ENCODE results near the gene KCNK1. TPM values are rescaled to one million over a fixed set of nuclear protein-coding genes. Genes with fewer than 3 reads are reported as not detected.

KCNK1 gene
- polyA plus RNA-seq, 1 donor from 2014 or later: 1.8 TPM

GRCh38 chr1:233627823-233628222, 13.9 kb downstream of the KCNK1 start:
- H3K79me2 ChIP-seq (replicated peaks; ENCODE audit: insufficient read depth, low read length): no peaks in the 10 kb centered on the region
- TF ChIP-seq MXI1 (conservative IDR thresholded peaks at IDR 0.05; ENCODE audit: poor library complexity, severe bottlenecking): no peak
- TF ChIP-seq CTCF (IDR thresholded peaks at IDR 0.05; ENCODE audit: poor library complexity, severe bottlenecking): no peak
- no peak for TF ChIP-seq SMC3 (conservative IDR thresholded peaks at IDR 0.05; ENCODE audit: poor library complexity)
- no peak for TF ChIP-seq EZH2 (IDR thresholded peaks at IDR 0.05; ENCODE audit: borderline replicate concordance, insufficient read depth, low read length, poor library complexity, severe bottlenecking)
- no peak for TF ChIP-seq TAF1 (IDR thresholded peaks at IDR 0.05; ENCODE audit: low read depth)
- TF ChIP-seq EP300 (conservative IDR thresholded peaks at IDR 0.05; ENCODE audit: poor library complexity, severe bottlenecking): no peak
- no peak for TF ChIP-seq RAD21 (conservative IDR thresholded peaks at IDR 0.05)
- TF ChIP-seq REST (IDR thresholded peaks at IDR 0.05; ENCODE audit: borderline replicate concordance): no peak
- TF ChIP-seq POLR2AphosphoS5 (IDR thresholded peaks at IDR 0.05): no peak
- no peaks in the 10 kb centered on the region for H3K36me3 ChIP-seq (ENCODE audit: insufficient read depth, low read length)
- no peaks in the 10 kb centered on the region for H3K27me3 ChIP-seq (ENCODE audit: insufficient read depth, low read depth, low read length)
- H2AFZ ChIP-seq (ENCODE audit: low read depth, low read length): no peak overlapping the region
- no peak overlapping the region for H3K27ac ChIP-seq (ENCODE audit: low read length)
- no peaks in the 10 kb centered on the region for H3K9me2 ChIP-seq (ENCODE audit: insufficient read depth, low read length)
- no peak overlapping the region for H3K4me3 ChIP-seq (ENCODE audit: low read length)
- no peaks in the 10 kb centered on the region for H4K20me1 ChIP-seq (ENCODE audit: insufficient read depth)
- no peak overlapping the region for H3K9ac ChIP-seq (ENCODE audit: low read length)
- no peaks in the 10 kb centered on the region for H3F3A ChIP-seq (ENCODE audit: insufficient read depth, low read length, poor library complexity, severe bottlenecking)
- no peaks in the 10 kb centered on the region for H3K9me3 ChIP-seq (ENCODE audit: low read length)
- no peak overlapping the region for H3K4me2 ChIP-seq (ENCODE audit: low read length)

- Histone ChIP-seq H3K4me2 (ENCODE audit: low read length) (no peak overlapping the region), H3K27ac (ENCODE audit: low read length) (no peak overlapping the region), H3K4me3 (ENCODE audit: low read length) (no peak overlapping the region), H3K27me3 (ENCODE audit: insufficient read depth, low read depth, low read length) (no peaks in the 10 kb centered on the region), H3F3A (ENCODE audit: insufficient read depth, low read length, poor library complexity, severe bottlenecking) (no peaks in the 10 kb centered on the region), H2AFZ (ENCODE audit: low read depth, low read length) (no peak overlapping the region), H3K9me2 (ENCODE audit: insufficient read depth, low read length) (no peaks in the 10 kb centered on the region), H3K79me2 (replicated peaks; ENCODE audit: insufficient read depth, low read length) (no peaks in the 10 kb centered on the region), H3K9me3 (ENCODE audit: low read length) (no peaks in the 10 kb centered on the region), H3K9ac (ENCODE audit: low read length) (no peak overlapping the region), H4K20me1 (ENCODE audit: insufficient read depth) (no peaks in the 10 kb centered on the region), H3K36me3 (ENCODE audit: insufficient read depth, low read length) (no peaks in the 10 kb centered on the region)
- TF ChIP-seq CTCF (IDR thresholded peaks at IDR 0.05; ENCODE audit: poor library complexity, severe bottlenecking) (no peak), TAF1 (IDR thresholded peaks at IDR 0.05; ENCODE audit: low read depth) (no peak), SMC3 (conservative IDR thresholded peaks at IDR 0.05; ENCODE audit: poor library complexity) (no peak), EP300 (conservative IDR thresholded peaks at IDR 0.05; ENCODE audit: poor library complexity, severe bottlenecking) (no peak), POLR2AphosphoS5 (IDR thresholded peaks at IDR 0.05) (no peak), MXI1 (conservative IDR thresholded peaks at IDR 0.05; ENCODE audit: poor library complexity, severe bottlenecking) (no peak), RAD21 (conservative IDR thresholded peaks at IDR 0.05) (no peak), REST (IDR thresholded peaks at IDR 0.05; ENCODE audit: borderline replicate concordance) (no peak), EZH2 (IDR thresholded peaks at IDR 0.05; ENCODE audit: borderline replicate concordance, insufficient read depth, low read length, poor library complexity, severe bottlenecking) (no peak)
Measured at GRCh38 chr1:233629305-233629935, 15.5 kb downstream of the KCNK1 start.
